Measurements from ENCODE around the gene OXGR1. TPM values are rescaled to one million over a fixed set of nuclear protein-coding genes. Genes with fewer than 3 reads are reported as not detected.

Gene OXGR1
- total RNA-seq, 1 donor from 2014 or later: 3.7 TPM

DNA sequence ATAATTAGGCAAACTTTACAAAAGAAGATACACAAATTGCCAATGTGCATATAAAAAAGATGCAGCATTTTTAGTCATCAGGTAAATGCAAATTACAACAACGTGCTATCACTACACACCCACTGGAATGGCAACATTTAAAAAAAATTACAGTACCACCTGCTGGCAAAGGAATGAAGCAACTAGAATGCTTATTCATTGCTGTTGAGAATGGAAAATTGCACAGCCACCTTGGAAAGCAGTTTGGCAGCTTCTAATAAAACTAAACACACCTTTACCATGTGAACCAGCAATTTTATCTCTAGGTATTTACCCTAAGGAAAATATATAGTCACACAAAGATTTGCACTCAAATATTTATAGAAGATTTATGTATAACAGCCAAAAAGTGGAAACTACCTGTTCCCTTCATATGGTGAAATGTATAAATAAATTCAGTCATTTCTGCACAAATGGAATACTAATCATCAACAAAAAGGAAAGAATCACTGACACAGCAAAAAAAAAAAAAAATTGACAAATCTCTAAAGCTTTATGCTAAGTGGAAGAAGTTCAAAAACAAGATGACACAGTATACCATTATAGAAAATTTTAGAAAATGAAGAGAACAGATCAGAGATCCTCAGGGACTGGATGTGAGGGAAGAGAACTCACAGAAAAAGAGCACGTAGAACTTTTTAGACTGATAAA is 30.3 kb downstream of the OXGR1 start:
- no peak for DNase-seq (ENCODE audit: low spot score)

- DNase-seq (ENCODE audit: low spot score): no peak
Measured at GRCh38 chr13:96960379-96960778, 33.9 kb downstream of the OXGR1 start.

- DNase-seq (ENCODE audit: low spot score): no peak
Measured at GRCh38 chr13:96958286-96958891, 35.9 kb downstream of the OXGR1 start.

DNA sequence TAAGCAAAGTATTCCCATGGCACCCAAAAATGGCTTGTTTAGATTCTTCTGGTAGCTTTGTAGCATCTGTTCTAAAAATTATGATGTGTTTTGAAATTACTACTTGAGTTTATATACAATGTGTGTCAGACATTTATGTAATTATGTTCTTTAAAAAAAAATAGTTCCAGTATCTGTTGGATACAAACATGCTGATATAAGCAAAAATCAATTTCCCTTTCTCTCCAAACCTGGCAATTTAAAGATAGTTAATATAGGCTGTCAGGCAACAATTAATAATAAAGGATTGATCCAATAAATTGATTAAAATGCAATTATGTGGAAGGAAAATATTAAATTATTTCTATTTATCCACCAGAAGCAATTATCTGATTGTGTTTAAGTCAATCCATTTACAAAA is 41.7 kb downstream of the OXGR1 start:
- DNase-seq (ENCODE audit: low spot score): no peak

DNA sequence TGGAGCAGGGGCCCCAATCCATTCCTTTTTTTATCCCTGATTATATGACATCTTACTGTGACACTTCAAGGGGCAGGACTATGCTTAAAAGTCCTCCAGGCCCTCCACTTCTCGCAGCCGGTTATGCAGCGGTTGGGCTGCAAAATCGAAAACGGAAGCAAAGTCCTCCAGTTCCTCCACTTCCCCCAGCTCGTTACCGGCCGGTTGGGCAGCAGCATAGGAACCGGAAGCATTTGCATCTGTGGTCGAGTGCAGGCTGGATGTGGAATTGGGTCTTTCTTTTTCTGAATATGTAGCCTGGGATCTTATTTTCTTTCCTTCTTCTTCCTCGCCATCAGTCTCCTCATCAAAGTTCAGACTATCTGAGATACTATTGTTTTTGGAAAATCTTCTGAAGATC is 46.1 kb downstream of the OXGR1 start:
- DNase-seq (ENCODE audit: low spot score): no peak

DNA sequence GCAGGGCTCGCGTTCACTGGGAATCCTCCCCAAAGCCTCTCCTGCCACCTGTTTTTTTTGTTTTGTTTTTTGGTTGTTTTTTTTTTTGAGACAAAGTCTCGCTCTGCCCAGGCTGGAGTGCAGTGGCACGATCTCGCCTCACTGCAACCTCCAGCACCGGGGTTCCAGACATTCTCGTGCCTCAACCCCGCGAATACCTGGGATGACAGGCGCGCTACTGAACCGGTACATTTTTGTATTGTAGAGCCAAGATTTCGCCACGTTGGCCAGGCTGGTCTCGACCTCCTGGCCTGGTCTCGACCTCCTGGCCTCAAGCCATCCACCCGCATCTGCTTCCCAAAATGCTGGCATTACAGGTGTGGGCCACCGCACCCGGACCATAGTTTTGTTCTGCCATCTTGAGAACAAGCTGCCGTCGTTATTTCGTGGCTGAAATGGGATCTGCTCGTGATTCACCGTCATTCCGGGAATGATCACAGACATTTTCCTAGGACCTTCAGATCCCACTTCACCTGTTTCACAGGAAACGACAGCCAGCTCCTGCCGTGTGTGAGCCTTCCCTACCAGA is 46.8 kb downstream of the OXGR1 start:
- DNase-seq (ENCODE audit: low spot score): no peak

DNA sequence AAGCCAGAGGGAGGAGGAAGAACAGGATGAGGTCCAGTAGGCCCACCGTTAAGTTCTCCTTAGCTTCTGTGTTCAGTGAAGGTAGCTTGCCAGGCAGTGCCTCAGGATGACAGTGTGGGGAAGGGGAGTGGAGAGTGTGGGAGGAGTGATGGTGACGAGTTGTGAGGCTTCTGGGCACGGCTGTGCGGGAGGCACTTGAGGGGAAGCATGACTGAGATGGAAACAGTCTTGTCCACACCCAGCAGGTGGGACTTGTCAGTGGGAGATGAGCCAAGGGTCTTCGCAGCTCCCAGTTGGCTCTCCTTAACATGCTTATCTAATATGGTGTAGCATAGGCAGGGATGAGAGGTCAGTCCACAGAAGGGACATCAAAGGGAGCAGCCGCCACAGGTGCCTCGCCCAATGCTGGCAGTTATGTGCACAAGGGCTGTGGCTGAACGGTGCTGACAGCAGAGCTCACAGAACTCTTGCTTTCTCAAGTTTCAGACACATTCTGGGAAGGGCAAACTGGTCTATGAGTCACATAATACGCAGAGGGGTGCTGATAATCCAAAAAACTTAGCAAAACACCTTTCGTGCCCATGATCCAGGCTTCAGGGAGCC is 47.5 kb downstream of the OXGR1 start:
- DNase-seq (ENCODE audit: low spot score): no peak

DNA sequence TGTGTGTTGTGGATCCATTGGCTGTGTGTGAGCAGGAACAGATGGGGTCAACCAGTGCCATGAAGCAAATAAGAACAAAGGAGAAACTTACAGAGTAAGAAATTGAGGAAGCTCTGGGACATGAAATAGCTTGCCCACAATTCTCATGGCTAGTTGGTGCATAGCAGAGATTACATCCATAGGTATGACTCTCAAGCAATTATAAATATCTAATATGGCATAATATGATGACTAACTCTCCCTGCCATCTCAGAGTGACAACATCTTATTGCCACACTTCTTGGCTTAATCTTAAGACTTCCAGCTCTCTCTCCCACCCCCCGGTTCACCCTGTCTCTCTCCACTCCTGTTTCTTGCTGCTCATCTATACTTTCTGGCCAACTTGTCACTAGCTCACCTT is 53.3 kb downstream of the OXGR1 start:
- no peak for DNase-seq (ENCODE audit: low spot score)

DNA sequence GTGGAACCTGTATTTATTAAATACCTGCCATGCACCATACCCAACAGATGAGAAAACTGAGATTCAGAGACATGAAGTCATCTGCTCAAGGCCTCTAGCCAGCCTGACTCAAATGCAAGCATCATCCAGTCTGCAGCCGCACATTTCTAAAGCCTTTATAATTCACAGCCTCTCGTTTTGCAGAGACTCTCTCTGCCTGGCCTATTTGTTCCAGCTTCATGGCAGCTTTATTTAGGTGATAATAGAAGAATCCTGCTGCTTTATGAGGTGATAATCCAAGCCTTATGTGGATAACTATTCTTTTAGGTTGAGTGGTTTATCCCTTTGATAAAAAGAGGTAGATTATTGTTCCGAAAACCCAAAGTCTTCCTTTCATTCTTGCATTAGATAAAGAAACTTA is 58.4 kb downstream of the OXGR1 start:
- DNase-seq (ENCODE audit: low spot score): no peak

Other genes starting within 250 kb of the OXGR1 start
- 89.0 TPM for gene MBNL2, start 227.9 kb upstream of the OXGR1 start, total RNA-seq

Data from ureter (tissue), 1 donor.